GM12878 (cell line): ENCODE results near the gene ZNF296. TPM values are rescaled to one million over a fixed set of nuclear protein-coding genes. Genes with fewer than 3 reads are reported as not detected.
A peak's percentile ranks its signal among the peaks of the same experiment; 100 is the strongest.

Source experiments
- ATAC-seq: fragments of 200-7000 bp; cut with Tn5 transposase; 3 replicates; pipeline ENCODE4 v1.9.1; 2020; ENCODE audit warnings: mild to moderate bottlenecking, moderate library complexity
- BruUV-seq: library from RNA; stranded (reverse); fragments of 400-500 nt; replicated peaks from 2 replicates; lab custom pipeline; 2021; lab: Mats Ljungman, UMichigan
- CTCF ChIA-PET: fragments of 300-600 bp; sonication (Branson Sonifier 250); formaldehyde crosslinking; extraction: SDS; loops from one replicate; lab custom pipeline; 2021; ENCODE audit warnings: inconsistent platforms; lab: Yijun Ruan, JAX
- POLR2A ChIA-PET: fragments of 350-600 bp; formaldehyde crosslinking; extraction: SDS; loops from one replicate; lab custom pipeline; 2021; ENCODE audit warnings: inconsistent platforms; lab: Charles Lee
- RAD21 ChIA-PET: fragments of 300-600 bp; sonication (Branson Sonifier 250); formaldehyde crosslinking; loops from one replicate; lab custom pipeline; 2023; ENCODE audit warnings: antibody characterized with exemption; ENCODE audit not compliant: unreplicated experiment; lab: Charles Lee
- SMC1A ChIA-PET: fragments of 300-600 bp; sonication (Branson Sonifier 250); formaldehyde crosslinking; loops from one replicate; lab custom pipeline; 2023; ENCODE audit not compliant: unreplicated experiment, uncharacterized antibody; lab: Charles Lee
- DNase-seq: peaks from one replicate; pipeline ENCODE4 v3.0.0-alpha.2; 2011; ENCODE audit warnings: low read depth, low spot score
- FAIRE-seq: peaks from 3 replicates; lab custom pipeline; 2011; peaks lifted over from hg19 to GRCh38; lab: Jason Lieb, UNC
- H2AFZ ChIP-seq: 2 replicates; pipeline ENCODE4 v1.6.0; 2011; ENCODE audit warnings: low read depth, low read length, control low read depth; ENCODE audit not compliant: control insufficient read depth
- H3K27ac ChIP-seq: 2 replicates; pipeline ENCODE4 v1.5.1; 2011; ENCODE audit warnings: control low read depth; ENCODE audit not compliant: control insufficient read depth, insufficient read depth
- H3K27me3 ChIP-seq, 2 experiments: replicated peaks in 1 of 2; 2 replicates each; pipeline versions ENCODE4 v1.6.0 to v1.6.1; 2011; ENCODE audit warnings: low read length in 1 of 2; ENCODE audit not compliant: control insufficient read depth in 2 of 2, insufficient read depth in 2 of 2
- H3K36me3 ChIP-seq, 2 experiments: 2 replicates each; pipeline ENCODE4 v1.5.1; 2011; ENCODE audit warnings: low read length in 1 of 2; ENCODE audit not compliant: control insufficient read depth in 2 of 2, insufficient read depth in 2 of 2
- H3K4me1 ChIP-seq: 2 replicates; pipeline ENCODE4 v1.6.1; 2011; ENCODE audit warnings: mild to moderate bottlenecking, low read length, moderate library complexity, mixed read lengths; ENCODE audit not compliant: control insufficient read depth, insufficient read depth
- H3K4me2 ChIP-seq: 2 replicates; pipeline ENCODE4 v1.6.0; 2011; ENCODE audit warnings: control low read depth; ENCODE audit not compliant: control insufficient read depth, insufficient read depth
- H3K4me3 ChIP-seq: fragments of 200-600 bp; sonication (generic); 2 replicates; pipeline ENCODE4 v1.5.1; 2016
- H3K79me2 ChIP-seq: 2 replicates; pipeline ENCODE4 v1.6.0; 2011; ENCODE audit warnings: low read length; ENCODE audit not compliant: control insufficient read depth, insufficient read depth
- H3K9ac ChIP-seq: 2 replicates; pipeline ENCODE4 v1.8.0; 2011; ENCODE audit warnings: low read length, control low read depth, mixed read lengths; ENCODE audit not compliant: control insufficient read depth, insufficient read depth
- H3K9me3 ChIP-seq: replicated peaks from 3 replicates; pipeline ENCODE4 v1.5.1; 2011; ENCODE audit warnings: mild to moderate bottlenecking, low read length; ENCODE audit not compliant: control insufficient read depth, insufficient read depth
- H4K20me1 ChIP-seq: 2 replicates; pipeline ENCODE4 v1.6.0; 2011; ENCODE audit not compliant: control insufficient read depth, insufficient read depth
- CEBPB ChIP-seq, 2 experiments: fragments of 150-350 bp in 1 of 2; IDR thresholded peaks; 2 replicates each; pipeline ENCODE4 v1.6.1; 2012 to 2014; ENCODE audit warnings: low read depth in 2 of 2, low read length in 2 of 2, borderline replicate concordance in 1 of 2, inconsistent platforms in 1 of 2
- CREB1 ChIP-seq: IDR thresholded peaks from 2 replicates; pipeline ENCODE4 v1.6.1; 2012; ENCODE audit warnings: low read depth, mild to moderate bottlenecking, inconsistent platforms
- E4F1 ChIP-seq: fragments of 450-650 bp; IDR thresholded peaks from 2 replicates; pipeline ENCODE4 v1.6.1; 2018; ENCODE audit warnings: borderline replicate concordance, mild to moderate bottlenecking; ENCODE audit not compliant: partially characterized antibody
- EED ChIP-seq: sonication (generic); IDR thresholded peaks from 2 replicates; pipeline ENCODE4 v1.6.1; 2016; ENCODE audit warnings: antibody characterized with exemption, low read depth
- IKZF1 ChIP-seq: fragments of 450-650 bp; conservative IDR thresholded peaks from 2 replicates; pipeline ENCODE4 v1.6.1; 2017; ENCODE audit warnings: antibody characterized with exemption, mild to moderate bottlenecking
- IKZF2 ChIP-seq, 2 experiments: fragments of 450-650 bp; IDR thresholded peaks; 2 replicates each; pipeline ENCODE4 v1.6.1; 2017; ENCODE audit warnings: mild to moderate bottlenecking in 2 of 2, moderate library complexity in 2 of 2
- NR2C2 ChIP-seq: IDR thresholded peaks from 2 replicates; pipeline ENCODE4 v1.6.1; 2011; ENCODE audit warnings: borderline replicate concordance, low read depth; ENCODE audit not compliant: control insufficient read depth, insufficient read length
- NRF1 ChIP-seq: conservative IDR thresholded peaks from 2 replicates; pipeline ENCODE4 v1.6.1; 2011; ENCODE audit warnings: mild to moderate bottlenecking, low read depth, low read length, improper control_type of control experiment
- POLR2A ChIP-seq: IDR thresholded peaks from 2 replicates; pipeline ENCODE4 v1.6.1; 2011; ENCODE audit warnings: low read depth, mild to moderate bottlenecking, low read length
- STAT3 ChIP-seq: IDR thresholded peaks from 2 replicates; pipeline ENCODE4 v1.6.1; 2011; ENCODE audit warnings: low read depth, low read length, improper control_type of control experiment
- YBX1 ChIP-seq: fragments of 450-650 bp; IDR thresholded peaks from 2 replicates; pipeline ENCODE4 v1.6.1; 2016; ENCODE audit warnings: antibody characterized with exemption
- WGBS: methylation state at CpG from one replicate; pipeline ENCODE4 v1.1.6; 2016; ENCODE audit warnings: low lambda C conversion rate; ENCODE audit not compliant: insufficient replicate concordance, insufficient coverage; ENCODE audit errors: missing lambda C conversion rate; 5-methylcytosine and 5-hydroxymethylcytosine counted together
- in situ Hi-C: fragments of 300-500 bp; cut with MboI; formaldehyde crosslinking; loops from 9 replicates; pipeline ENCODE4 v1.14.3; 2018; ENCODE audit warnings: mixed read lengths
- intact Hi-C: fragments of 100-400 bp; cut with micrococcal nuclease; formaldehyde crosslinking; loops from one replicate; pipeline ENCODE4 v1.14.2; 2022; ENCODE audit not compliant: unreplicated experiment
- polyA plus RNA-seq, 11 experiments: library from polyadenylated mRNA; depleted of rRNA in 4 of 11; unstranded in 6 of 11; stranded (reverse) in 5 of 11; fragments of >200 nt; fragmentation: Nextera tagmentation in 4 of 11; fragmentation: Illumina TruSeq in 1 of 11; extraction: Ambion mirVana in 4 of 11; extraction: Trizol in 1 of 11; gene quantifications; 1 replicate in 1 of 11; 2 replicates in 10 of 11; pipeline versions ENCODE4 v1.2.1 to v1.2.3, GENCODE V29; 2011 to 2016; ENCODE audit warnings: inconsistent platforms in 2 of 11, missing spikeins in 2 of 11, low read depth in 1 of 11
- total RNA-seq, 4 experiments: library from RNA; depleted of rRNA in 3 of 4; stranded (reverse); fragments of >200 nt in 3 of 4; fragmentation: Illumina TruSeq in 1 of 4; extraction: Trizol in 1 of 4; gene quantifications; 2 replicates each; pipeline versions ENCODE4 v1.2.1 to v1.2.3, GENCODE V29; 2013 to 2021

Gene ZNF296
- total and polyA plus RNA-seq, 10 of the 15 experiments (the other 5 are each of a cell fraction or from before 2014, with no cell fraction given) = 0.44 to 23.6 (median 3.5) TPM; not detected in 1

- SMC1A ChIA-PET = interaction anchor here (1.2 to 2.2 kb wide), 2 partner anchors 8 to 61 kb away, joined by 3 to 5 read pairs; no protein-coding TSS in a partner anchor
- Histone ChIP-seq H3K79me2 (peaks cover 38% of the 10 kb centered on the region), H3K9ac (no peak overlapping the region), H3K27me3 (no peaks in the 10 kb centered on the region), H3K4me3 (no peak overlapping the region), H3K36me3 (peaks cover 19 to 26% of the 10 kb centered on the region in 2 experiments; a peak in 3 of 4 replicates), H4K20me1 (no peaks in the 10 kb centered on the region), H3K4me2 (no peak overlapping the region), H2AFZ (no peak overlapping the region), H3K9me3 (no peaks in the 10 kb centered on the region), H3K27ac (no peak overlapping the region), H3K4me1 (peaks cover 38% of the 10 kb centered on the region)
- BruUV-seq = no TSS peak
- ATAC-seq (no peak), DNase-seq (no peak), FAIRE-seq (no peak)
- in situ Hi-C loops = no loop called here
- POLR2A ChIA-PET = interaction anchor here (1.2 to 1.4 kb wide), 2 partner anchors 11 to 48 kb away, joined by 5 to 6 read pairs; partner anchors contain the start of gene RELB
- 87% methylated on average over 6 of the region's 6 CpGs for WGBS
- RAD21 ChIA-PET = no interaction called here
- intact Hi-C loops = no loop called here
- no peak for TF ChIP-seq NRF1
- no peak for TF ChIP-seq CREB1
- CTCF ChIA-PET = interaction anchor here (1.0 to 2.1 kb wide), 4 partner anchors 9 to 11 kb away, joined by 3 to 14 read pairs (median 6); partner anchors contain the start of gene CLASRP
Measured at GRCh38 chr19:45050036-45050435, 26.2 kb downstream of the ZNF296 start.

- peak overlapping the region; percentile 48; the same call in 1 of the 2 replicates for H3K4me2 ChIP-seq
- H3K9ac ChIP-seq = no peak overlapping the region
- H3K27me3 ChIP-seq = no peaks in the 10 kb centered on the region
- FAIRE-seq (no peak), ATAC-seq (no peak), DNase-seq (no peak)
- 0 out of 2 replicates have a peak overlapping the region, but pooled peaks have one; percentile 10 for H3K27ac ChIP-seq
- H3K4me1 ChIP-seq = peaks cover 38% of the 10 kb centered on the region
- H3K9me3 ChIP-seq = no peaks in the 10 kb centered on the region
- TF ChIP-seq YBX1 (no peak), IKZF2 (IDR thresholded peaks at IDR 0.05) (no peak), E4F1 (no peak), CEBPB (IDR thresholded peaks at IDR 0.05; ENCODE audit: borderline replicate concordance in 1 of 2, low read depth in 2 of 2, low read length in 2 of 2) (no peak), NR2C2 (no peak), IKZF1 (0 out of 2 replicates have a peak, but pooled peaks have one; percentile 12), EED (no peak), POLR2A (no peak), STAT3 (no peak)
- intact Hi-C loops = no loop called here
- H2AFZ ChIP-seq = no peak overlapping the region
- no peaks in the 10 kb centered on the region for H4K20me1 ChIP-seq
- SMC1A ChIA-PET = interaction anchor here (0.6 to 1.5 kb wide), 4 partner anchors 10 to 296 kb away, joined by 3 to 9 read pairs (median 4); partner anchors contain the start of gene CLASRP
- H3K79me2 ChIP-seq = peaks cover 45% of the 10 kb centered on the region
- CTCF ChIA-PET = interaction anchor here (0.7 to 1.6 kb wide), 6 partner anchors 10 to 63 kb away, joined by 3 to 14 read pairs (median 3); partner anchors contain the start of gene CLASRP
- POLR2A ChIA-PET = interaction anchor here (1.2 kb wide), 2 partner anchors 10 to 26 kb away, joined by 6 to 8 read pairs; no protein-coding TSS in a partner anchor
- WGBS = 84% methylated on average over 8 of the region's 8 CpGs
- BruUV-seq = no TSS peak
- RAD21 ChIA-PET = interaction anchor here (1.0 to 1.3 kb wide), 2 partner anchors 10 kb away, joined by 3 to 5 read pairs; partner anchors contain the start of gene CLASRP
- H3K4me3 ChIP-seq = no peak overlapping the region
- in situ Hi-C loops = no loop called here
- H3K36me3 ChIP-seq = peaks cover 15 to 30% of the 10 kb centered on the region in 2 experiments; a peak in 3 of 4 replicates
Measured at GRCh38 chr19:45049073-45049736, 27.1 kb downstream of the ZNF296 start.
